HG03066 (cell line): ENCODE measurements around the gene SLC25A1.
"Not testable (repeated sequence)": the region's sequence is repeated elsewhere in the genome, so short reads cannot be mapped to it uniquely, and the experiment has no call there.

ENCODE experiments used
- ATAC-seq: cut with Tn5 transposase; IDR thresholded peaks from one replicate; pipeline ENCODE4 v1.9.1; 2021; ENCODE audit warnings: low read depth; ENCODE audit not compliant: unreplicated experiment

The SLC25A1 gene

DNA sequence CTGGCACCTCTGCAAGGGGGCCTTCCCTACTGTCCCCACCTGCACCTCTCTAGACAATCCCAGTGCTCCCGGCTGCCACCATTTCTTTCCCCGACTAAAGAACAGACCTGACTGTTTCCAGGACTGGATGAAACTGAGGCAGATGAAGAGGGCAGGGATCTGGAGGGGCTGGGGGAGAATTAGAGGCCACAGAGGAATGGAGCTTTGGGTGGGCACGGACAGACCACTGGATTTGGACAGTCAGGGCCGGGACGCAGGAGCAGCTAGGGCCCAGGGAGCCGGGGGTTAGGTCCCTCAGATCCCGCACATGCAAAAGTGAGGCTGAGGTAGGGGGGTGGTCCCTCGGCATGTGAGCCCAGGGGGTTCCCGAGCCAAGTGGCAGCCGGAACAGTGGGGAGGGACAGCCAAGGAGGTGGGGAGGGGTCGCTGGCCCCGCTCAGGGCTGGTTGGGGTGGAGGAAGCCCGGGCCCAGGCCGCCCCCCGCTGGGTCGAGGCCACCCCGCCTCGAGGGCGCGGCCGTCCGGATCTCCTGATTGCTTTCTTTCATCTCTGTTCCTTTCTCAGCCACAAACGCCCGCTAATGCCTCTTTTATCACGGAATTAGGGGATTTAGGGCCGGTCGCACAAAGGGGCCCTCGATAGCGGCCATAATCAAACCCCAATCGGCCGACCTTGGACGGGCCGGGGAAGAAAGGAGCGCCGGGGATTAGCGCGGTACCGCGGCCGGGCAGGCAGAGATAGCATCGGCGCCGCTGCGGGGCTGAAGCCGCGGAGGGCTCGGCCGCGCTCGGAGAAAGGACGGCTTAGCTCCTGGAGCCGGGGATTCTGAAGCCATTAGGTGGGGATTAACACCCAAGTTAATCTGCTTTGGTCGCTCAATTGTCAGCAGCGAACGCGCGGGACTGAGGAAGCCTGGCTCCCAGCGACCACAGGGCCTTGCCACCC lies 9.3 kb downstream of the SLC25A1 start:
- ATAC-seq, result no peak

DNA sequence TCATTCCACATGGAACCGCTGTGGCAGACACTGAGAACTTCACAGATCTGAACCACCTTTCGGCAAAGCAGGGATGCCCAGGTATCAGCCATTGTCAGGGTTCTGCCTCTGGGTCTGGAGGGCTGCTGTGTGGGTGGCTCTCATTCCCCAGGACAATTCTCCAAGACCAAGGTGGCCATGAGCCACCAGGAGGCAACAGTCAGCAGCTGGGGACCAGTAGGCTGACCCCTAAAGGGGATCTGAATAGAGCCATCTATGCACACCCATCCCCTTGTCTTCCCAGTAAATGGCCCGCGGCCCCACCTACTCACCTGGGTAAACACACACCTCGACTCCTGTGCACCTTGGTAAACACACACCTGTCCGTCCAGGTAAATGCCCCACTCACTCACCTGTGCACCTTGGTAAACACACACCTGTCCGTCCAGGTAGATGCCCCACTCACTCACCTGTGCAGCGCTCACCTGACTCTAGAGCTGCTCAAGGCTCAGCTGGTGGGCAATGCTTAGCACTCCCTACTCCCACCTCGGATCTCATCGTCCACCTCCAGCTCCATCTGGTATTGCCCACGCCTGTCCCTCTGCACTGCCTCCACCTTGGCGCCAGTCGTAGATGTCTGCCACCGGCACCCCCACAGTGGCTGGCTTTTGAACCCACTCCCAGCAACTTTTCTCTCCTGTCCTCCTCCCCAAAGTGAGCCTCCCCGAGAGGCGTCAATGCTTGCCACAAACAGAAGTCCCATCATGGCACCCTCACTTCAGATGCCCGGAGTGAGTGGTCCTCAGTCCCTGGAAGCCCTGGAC lies 10.2 kb downstream of the SLC25A1 start:
- no peak for ATAC-seq

- ATAC-seq, result no peak
These were observed 11.2 kb downstream of the SLC25A1 start for GRCh38 chr22:19167106-19167869.

DNA sequence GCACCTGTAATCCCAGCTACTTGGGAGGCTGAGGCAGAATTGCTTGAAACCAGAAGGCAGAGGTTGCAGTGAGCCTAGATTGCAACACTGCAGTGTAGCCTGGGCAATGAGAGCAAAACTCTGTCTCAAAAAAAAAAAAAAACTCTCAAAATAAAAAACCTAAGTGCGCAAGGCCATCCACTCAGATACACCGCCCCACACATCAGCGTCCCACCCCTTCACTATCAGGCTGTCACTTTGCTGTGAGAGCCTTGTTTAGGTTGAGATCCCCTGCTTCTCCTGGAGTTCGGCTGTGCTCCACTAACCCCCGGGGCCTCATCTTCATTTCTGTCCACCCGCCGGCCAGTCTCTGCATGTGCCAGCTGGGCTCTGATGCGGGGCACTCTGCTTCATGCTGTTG lies 12.1 kb downstream of the SLC25A1 start:
- no peak for ATAC-seq

GRCh38 chr22:19164425-19164824 lies 14.1 kb downstream of the SLC25A1 start:
- no peak for ATAC-seq

DNA sequence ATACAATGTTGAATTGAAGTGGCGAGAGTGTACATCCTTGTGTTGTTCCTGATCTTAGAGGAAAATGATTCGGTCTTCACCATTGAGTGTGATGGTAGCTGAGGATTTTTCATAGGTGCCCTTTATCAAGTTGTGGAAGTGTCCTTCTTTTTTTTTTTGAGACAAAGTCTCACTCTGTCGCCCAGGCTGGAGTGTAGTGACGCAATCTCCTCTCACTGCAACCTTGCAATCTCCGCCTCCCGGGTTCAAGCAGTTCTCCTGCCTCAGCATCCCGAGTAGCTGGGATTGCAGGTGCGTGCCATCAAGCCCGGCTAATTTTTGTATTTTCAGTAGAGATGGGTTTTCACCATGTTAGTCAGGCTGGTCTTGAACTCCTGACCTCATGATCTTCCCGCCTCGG lies 19.9 kb downstream of the SLC25A1 start:
- not testable (repeated sequence) for ATAC-seq

DNA sequence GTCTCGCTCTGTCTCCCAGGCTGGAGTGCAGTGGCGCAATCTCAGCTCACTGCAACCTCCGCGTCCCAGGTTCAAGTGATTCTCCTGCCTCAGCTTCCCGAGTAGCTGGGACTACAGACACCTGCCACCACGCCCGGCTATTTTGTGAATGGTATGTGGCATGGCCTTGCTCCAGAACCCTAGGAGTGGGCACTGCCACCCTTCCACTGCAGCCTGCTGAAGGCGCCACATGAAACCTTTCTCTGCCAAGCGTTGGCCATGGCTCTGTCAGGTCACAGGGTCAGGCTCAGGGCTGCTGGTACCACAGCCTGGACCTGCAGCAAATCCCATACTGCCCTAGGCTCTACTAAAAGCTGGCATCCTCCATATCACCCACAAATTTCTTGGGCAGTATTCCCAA lies 22.4 kb downstream of the SLC25A1 start:
- not testable (repeated sequence) for ATAC-seq

DNA sequence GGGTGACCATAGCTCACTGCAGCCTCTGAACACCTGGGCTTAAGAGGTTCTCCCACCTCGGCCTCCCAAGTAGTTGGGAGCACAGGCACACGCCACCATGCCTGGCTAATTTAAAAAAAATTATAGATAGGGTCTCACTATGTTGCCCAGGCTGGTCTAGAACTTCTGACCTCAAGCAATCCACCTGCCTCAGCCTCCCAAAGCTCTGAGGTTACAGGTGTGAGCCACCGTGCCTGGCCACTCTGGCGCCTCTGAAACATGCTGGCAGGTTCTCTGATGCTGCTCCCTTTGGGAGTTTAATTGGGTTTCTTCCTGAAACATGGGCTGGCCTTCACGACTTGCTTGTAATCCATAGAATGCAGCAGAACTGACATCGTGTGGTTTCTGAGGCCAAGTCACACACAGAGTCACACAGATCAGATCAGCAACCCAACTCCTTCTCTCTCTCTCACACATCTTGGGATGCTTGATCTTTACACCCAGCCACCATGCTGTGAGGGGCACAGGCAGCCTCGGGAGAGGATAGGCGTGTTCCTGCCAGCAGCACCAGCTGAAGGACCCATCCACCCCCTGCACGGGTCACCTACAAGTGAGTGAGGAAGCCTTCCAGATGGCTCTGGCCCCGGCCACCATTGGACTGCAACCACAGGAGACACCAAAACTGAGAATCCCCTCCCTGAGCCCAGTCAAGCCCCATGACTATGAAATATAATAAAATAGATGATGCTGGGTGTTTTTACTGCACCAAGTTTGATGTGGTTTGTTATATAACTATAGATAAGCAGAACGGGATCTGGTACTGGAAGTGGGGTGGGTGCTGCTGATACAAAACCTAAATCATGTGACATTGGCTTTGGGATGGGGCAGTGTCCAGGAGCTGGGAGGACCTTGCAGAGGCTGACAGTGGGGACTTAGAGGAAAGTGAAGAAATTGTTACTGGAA lies 25.3 kb downstream of the SLC25A1 start:
- ATAC-seq, result no peak

GRCh38 chr22:19151329-19152191 lies 27.0 kb downstream of the SLC25A1 start:
- ATAC-seq, result no peak

- ATAC-seq, result no peak
These were observed 27.8 kb downstream of the SLC25A1 start for GRCh38 chr22:19150482-19151328.

- no peak for ATAC-seq
These were observed 28.5 kb downstream of the SLC25A1 start, which contains the start of gene GSC2 for GRCh38 chr22:19149991-19150390. GSC2 (minus strand) TSS chr22:19150292; CDS start chr22:19150283, 9 bp downstream.

GRCh38 chr22:19149047-19149883 lies 29.3 kb downstream of the SLC25A1 start:
- no peak for ATAC-seq

GRCh38 chr22:19148417-19149046 lies 30.0 kb downstream of the SLC25A1 start:
- no peak for ATAC-seq

DNA sequence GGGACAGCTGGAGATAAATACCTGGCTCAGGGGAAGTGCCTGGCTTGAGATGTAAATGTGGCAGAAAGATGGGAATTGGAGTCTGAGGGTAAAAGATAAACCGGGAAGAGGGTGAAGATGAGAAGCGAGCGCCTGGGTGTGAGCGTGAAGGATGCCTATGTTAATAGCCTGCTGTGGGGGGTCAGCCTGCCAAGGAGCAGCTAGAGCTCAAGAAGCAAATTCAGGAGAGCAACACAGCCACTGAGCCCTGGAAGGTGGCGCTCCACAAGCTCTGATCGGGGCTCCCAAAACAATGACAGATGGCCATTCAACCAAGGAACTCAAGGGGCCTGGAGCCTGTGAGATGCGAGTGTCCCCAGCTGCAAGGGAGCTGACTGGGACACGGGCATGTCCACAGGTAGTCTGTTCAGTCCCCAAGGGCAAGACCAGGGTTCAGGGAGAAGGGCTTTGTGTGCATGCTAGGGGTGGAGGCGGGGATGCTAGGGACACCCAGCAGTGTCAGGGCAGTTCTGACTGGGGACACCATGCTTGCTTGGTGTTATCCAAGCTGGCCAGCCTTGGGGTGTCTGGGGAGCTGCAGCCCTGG lies 31.2 kb downstream of the SLC25A1 start:
- no peak for ATAC-seq

DNA sequence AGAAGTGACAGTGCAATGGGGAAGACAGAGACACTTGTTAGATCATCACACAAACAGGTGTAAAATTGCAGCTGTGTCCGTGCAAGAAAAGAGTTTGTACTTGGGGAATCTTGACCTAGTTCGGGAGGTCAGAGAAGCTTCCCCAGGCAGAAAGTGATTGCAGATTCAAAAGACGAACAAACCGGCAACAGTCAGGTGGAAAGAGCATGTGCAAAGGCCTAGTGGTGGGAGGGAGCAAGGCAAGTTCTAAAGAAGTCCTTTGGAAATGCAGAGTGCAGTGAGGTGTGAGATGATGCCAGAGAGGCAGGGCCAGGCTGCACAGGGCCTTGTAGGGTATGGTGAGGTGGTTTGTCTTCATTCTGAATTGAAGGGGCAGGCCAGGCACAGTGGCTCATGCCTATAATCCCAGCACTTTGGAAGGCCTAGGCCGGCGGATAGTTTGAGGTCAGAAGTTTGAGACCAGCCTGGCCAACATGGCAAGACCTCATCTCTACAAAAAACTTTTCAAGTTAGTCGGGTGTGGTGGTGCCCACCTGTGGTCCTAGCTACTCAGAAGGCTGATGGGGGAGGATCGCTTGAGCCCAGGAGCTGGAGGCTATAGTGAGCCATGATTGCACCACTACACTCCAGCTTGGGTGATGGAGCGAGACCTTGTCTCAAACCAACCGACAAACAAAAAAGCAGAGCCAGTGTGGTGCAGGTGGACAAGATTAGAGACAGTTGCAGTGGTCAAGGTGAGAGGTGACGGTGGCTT lies 32.1 kb downstream of the SLC25A1 start:
- no peak for ATAC-seq
